Activated T-cell treated with anti-CD3 and anti-CD28 coated beads, Interleukin-2, amount 50 U/mL, for 24 hours (primary cell): ENCODE measurements around the gene TINAGL1.

Experiments used
- DNase-seq: peaks from one replicate; pipeline ENCODE4 v3.0.0-alpha.2; 2020
- H3K27ac Mint-ChIP-seq: 2 replicates; pipeline ENCODE4 v1.8.0; 2020; ENCODE audit warnings: mild to moderate bottlenecking, mixed read lengths
- H3K27me3 Mint-ChIP-seq: 2 replicates; pipeline ENCODE4 v1.8.0; 2020; ENCODE audit warnings: mixed read lengths
- H3K36me3 Mint-ChIP-seq: 2 replicates; pipeline ENCODE4 v1.8.0; 2020; ENCODE audit warnings: low read depth, mixed read lengths
- H3K4me1 Mint-ChIP-seq: 2 replicates; pipeline ENCODE4 v1.8.0; 2020; ENCODE audit warnings: low read depth, mixed read lengths
- H3K4me3 Mint-ChIP-seq: 2 replicates; pipeline ENCODE4 v1.8.0; 2020; ENCODE audit warnings: mild to moderate bottlenecking, moderate library complexity, mixed read lengths
- H3K9me3 Mint-ChIP-seq: 2 replicates; pipeline ENCODE4 v1.8.0; 2020; ENCODE audit warnings: mixed read lengths

TINAGL1 gene, protein sequence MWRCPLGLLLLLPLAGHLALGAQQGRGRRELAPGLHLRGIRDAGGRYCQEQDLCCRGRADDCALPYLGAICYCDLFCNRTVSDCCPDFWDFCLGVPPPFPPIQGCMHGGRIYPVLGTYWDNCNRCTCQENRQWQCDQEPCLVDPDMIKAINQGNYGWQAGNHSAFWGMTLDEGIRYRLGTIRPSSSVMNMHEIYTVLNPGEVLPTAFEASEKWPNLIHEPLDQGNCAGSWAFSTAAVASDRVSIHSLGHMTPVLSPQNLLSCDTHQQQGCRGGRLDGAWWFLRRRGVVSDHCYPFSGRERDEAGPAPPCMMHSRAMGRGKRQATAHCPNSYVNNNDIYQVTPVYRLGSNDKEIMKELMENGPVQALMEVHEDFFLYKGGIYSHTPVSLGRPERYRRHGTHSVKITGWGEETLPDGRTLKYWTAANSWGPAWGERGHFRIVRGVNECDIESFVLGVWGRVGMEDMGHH

DNA sequence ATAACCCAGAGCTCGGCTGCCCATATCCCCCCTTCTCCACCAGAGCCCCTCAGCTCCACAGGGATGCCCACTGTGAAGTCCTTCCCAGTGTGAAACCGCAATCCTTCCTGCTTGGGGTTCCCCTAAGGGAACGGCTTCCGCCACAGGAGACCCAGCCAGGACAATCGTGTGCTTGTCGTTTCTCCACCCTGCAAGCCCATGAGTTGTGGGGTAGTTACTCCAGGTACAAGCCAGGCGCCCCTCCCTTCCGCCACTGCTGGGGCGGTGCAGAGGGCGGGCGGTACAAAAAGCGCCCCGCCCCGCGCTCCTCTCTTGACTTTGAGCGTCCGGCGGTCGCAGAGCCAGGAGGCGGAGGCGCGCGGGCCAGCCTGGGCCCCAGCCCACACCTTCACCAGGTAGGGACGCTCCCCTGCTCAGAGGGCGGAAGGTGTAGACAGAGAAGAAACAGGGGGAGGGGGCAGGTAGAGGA, at the start of gene TINAGL1:
Gene TINAGL1, plus strand, starts transcription at position 315 of the 469 bp plus-strand sequence. CDS start 634 bp downstream, outside the sequence.
- no peaks in the 10 kb centered on the region for H3K9me3 Mint-ChIP-seq
- no peaks in the 10 kb centered on the region for H3K36me3 Mint-ChIP-seq
- no peak for DNase-seq

GRCh38 chr1:31529999-31530684, 46.2 kb upstream of the TINAGL1 start:
- Mint-ChIP-seq H3K4me1 (peaks cover 5% of the 10 kb centered on the region), H3K27me3 (peaks cover 15% of the 10 kb centered on the region), H3K27ac (no peak overlapping the region), H3K36me3 (no peaks in the 10 kb centered on the region), H3K9me3 (no peaks in the 10 kb centered on the region), H3K4me3 (no peak overlapping the region)
- DNase-seq: no peak

More for the DNA sequence above, at the start of gene TINAGL1:
- H3K4me1 Mint-ChIP-seq: peaks cover 5% of the 10 kb centered on the region
- H3K27ac Mint-ChIP-seq: no peak within 1 kb of the TSS
- peaks cover 25% of the 10 kb centered on the region for H3K27me3 Mint-ChIP-seq
- no peak within 1 kb of the TSS for H3K4me3 Mint-ChIP-seq

DNA sequence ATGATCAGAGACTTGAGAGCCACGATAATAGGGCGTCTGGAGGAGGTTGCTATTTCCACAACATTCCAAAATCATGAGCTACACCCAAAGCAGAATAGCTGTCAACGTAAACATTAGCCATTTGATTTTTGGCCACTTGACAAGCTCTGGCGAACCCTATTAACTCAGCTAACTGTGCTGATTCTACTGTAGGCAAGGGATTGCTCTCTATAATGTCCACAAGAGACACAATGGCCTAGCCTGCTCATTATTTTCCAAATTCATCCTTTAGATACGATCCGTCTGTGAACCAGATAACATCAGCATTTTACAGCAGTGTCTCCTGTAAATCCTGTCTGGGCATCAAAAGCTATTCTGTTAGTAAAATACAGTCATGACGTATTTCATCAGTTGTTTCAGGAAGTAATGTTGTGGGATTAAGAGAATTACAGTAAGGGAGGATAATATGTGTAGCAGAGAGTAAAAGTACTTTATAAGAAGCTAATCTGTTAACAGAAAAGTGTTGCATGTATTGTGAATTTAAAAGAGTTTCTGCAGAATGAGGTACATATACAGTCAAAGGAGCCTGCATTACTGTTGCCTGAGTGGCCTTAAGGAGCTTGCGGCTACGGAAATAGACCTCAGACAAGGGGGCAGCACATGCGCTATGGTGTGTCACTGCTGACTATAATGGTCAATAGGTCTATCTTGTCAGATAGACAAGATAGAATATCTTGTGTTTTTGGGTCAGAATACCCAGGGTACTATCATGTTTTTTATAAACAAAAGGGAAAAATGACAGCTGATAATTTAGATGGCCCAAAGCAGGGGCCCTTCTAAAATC, 44.9 kb upstream of the TINAGL1 start:
- peaks cover 17% of the 10 kb centered on the region for H3K4me1 Mint-ChIP-seq
- H3K9me3 Mint-ChIP-seq: no peaks in the 10 kb centered on the region
- DNase-seq: no peak
- no peak overlapping the region for H3K27ac Mint-ChIP-seq
- H3K4me3 Mint-ChIP-seq: no peak overlapping the region
- no peaks in the 10 kb centered on the region for H3K36me3 Mint-ChIP-seq
- H3K27me3 Mint-ChIP-seq: peaks cover 27% of the 10 kb centered on the region

- Mint-ChIP-seq H3K27me3 (peaks cover 28% of the 10 kb centered on the region), H3K9me3 (no peaks in the 10 kb centered on the region), H3K27ac (no peak overlapping the region), H3K4me3 (no peak overlapping the region), H3K4me1 (peaks cover 19% of the 10 kb centered on the region), H3K36me3 (no peaks in the 10 kb centered on the region)
- DNase-seq: no peak
Measured at GRCh38 chr1:31532173-31532572, 44.1 kb upstream of the TINAGL1 start.

- no peak for DNase-seq
- peak overlapping the region; percentile 69 for H3K27ac Mint-ChIP-seq
- H3K4me1 Mint-ChIP-seq: peaks cover 19% of the 10 kb centered on the region
- peaks cover 28% of the 10 kb centered on the region for H3K27me3 Mint-ChIP-seq
- H3K9me3 Mint-ChIP-seq: no peaks in the 10 kb centered on the region
- H3K4me3 Mint-ChIP-seq: peak overlapping the region; percentile 56
- no peaks in the 10 kb centered on the region for H3K36me3 Mint-ChIP-seq
Measured at GRCh38 chr1:31535561-31535960, 40.8 kb upstream of the TINAGL1 start.

- no peak for DNase-seq
- Mint-ChIP-seq H3K27ac (no peak overlapping the region), H3K36me3 (no peaks in the 10 kb centered on the region), H3K27me3 (peaks cover 19% of the 10 kb centered on the region), H3K4me3 (no peak overlapping the region), H3K4me1 (peaks cover 19% of the 10 kb centered on the region), H3K9me3 (no peaks in the 10 kb centered on the region)
Measured at GRCh38 chr1:31539329-31539728, 37.0 kb upstream of the TINAGL1 start.

GRCh38 chr1:31541194-31541593, 35.1 kb upstream of the TINAGL1 start:
- H3K36me3 Mint-ChIP-seq: no peaks in the 10 kb centered on the region
- H3K27ac Mint-ChIP-seq: no peak overlapping the region
- H3K4me3 Mint-ChIP-seq: no peak overlapping the region
- DNase-seq: no peak
- no peaks in the 10 kb centered on the region for H3K9me3 Mint-ChIP-seq
- H3K4me1 Mint-ChIP-seq: peaks cover 3% of the 10 kb centered on the region
- peaks cover 3% of the 10 kb centered on the region for H3K27me3 Mint-ChIP-seq

DNA sequence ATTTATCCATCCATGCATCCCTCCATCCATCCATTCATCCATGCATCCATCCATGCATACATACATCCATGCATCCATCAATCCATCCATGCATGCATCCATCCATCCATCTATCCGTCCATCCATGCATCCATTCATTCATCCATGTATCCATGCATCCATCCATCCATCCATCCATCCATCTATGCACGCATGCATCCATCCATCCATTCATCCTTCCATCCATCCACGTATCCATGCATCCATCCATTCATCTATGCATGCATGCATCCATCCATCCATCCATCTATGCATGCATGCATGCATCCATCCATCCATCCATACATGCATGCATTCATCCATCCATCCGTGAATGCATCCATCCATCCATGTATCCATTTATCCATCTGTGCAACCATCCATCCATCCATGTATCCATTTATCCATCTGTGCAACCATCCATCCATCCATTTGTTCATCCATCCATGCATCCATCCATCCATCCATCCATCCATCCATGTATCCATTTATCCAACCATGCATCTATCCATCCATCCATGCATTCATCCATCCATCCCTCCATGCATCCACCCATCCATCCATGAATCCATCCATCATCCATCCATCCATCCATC, 30.3 kb upstream of the TINAGL1 start:
- Mint-ChIP-seq H3K4me3 (no peak overlapping the region), H3K4me1 (peaks cover 14% of the 10 kb centered on the region), H3K9me3 (no peaks in the 10 kb centered on the region), H3K27ac (no peak overlapping the region), H3K27me3 (peaks cover 16% of the 10 kb centered on the region), H3K36me3 (no peaks in the 10 kb centered on the region)
- no peak for DNase-seq

DNA sequence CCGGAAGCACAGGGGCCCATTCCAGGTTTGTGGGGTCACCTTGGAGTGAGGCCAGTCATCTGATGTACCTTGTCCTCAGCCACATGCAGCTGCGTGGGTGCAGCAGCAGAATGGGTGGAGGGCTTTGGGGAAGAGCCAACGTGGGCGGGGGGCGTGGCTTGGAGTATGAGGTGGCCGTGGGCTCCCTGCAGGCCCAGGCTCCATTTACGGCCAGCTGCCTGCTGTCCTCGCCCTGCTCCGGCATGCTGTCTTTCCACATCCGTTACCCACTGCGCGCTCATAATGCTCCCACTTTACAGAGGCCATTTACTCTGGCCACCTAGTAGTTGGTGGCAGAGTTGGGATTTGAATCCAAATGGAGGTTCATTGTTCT, 27.8 kb upstream of the TINAGL1 start:
- H3K9me3 Mint-ChIP-seq: no peaks in the 10 kb centered on the region
- no peak overlapping the region for H3K27ac Mint-ChIP-seq
- H3K4me1 Mint-ChIP-seq: peaks cover 14% of the 10 kb centered on the region
- H3K36me3 Mint-ChIP-seq: no peaks in the 10 kb centered on the region
- H3K4me3 Mint-ChIP-seq: no peak overlapping the region
- peaks cover 19% of the 10 kb centered on the region for H3K27me3 Mint-ChIP-seq
- no peak for DNase-seq

DNA sequence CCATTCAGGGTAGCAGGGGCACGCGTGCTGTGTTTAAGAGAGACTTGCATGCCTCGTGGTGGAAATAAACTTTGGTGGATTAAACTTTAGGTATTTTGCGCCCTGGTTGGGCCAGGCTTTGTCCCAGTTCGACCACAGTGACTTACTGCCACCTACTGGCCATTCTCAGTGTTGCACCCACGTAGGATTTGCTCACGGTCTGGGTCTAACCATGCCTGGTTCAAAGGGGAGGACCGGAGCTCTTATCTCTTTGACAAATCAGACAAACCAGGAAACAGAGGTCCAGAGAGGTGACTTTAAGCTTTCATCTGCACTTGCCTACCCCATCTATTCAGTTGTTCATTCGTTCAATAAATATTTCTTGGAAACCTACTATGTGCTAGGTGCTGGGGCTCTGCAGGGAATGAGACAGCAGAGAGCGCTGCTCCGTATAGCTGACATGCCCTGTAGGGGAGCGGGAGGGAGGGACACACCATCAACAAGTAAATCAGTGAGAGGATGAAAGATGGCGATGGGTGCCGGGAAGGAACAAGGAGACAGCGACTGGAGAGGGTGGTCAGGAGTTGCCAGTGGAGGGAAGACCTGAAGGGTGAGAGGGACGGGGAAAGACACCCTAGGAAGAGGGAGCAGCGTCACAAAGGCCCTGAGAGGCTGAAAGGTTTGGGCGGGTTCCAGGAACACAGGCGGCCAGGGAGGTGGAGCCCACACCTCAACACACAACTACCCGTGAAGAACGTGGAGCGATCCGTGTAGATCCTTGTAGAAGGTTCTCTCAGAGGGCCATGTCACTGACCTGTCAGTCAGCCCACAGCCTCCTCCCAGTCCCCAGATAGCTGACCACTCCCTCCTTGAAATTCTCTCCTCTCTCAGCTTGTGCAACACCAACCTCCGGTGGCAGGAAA, 27.2 kb upstream of the TINAGL1 start:
- Mint-ChIP-seq H3K9me3 (no peaks in the 10 kb centered on the region), H3K27me3 (peaks cover 19% of the 10 kb centered on the region), H3K27ac (peak overlapping the region; percentile 28), H3K36me3 (no peaks in the 10 kb centered on the region), H3K4me1 (peaks cover 14% of the 10 kb centered on the region), H3K4me3 (peak overlapping the region; percentile 48)
- DNase-seq: peak; percentile 93

- H3K27ac Mint-ChIP-seq: no peak overlapping the region
- H3K4me1 Mint-ChIP-seq: peaks cover 14% of the 10 kb centered on the region
- H3K36me3 Mint-ChIP-seq: no peaks in the 10 kb centered on the region
- H3K27me3 Mint-ChIP-seq: peaks cover 19% of the 10 kb centered on the region
- peak overlapping the region; percentile 48 for H3K4me3 Mint-ChIP-seq
- no peaks in the 10 kb centered on the region for H3K9me3 Mint-ChIP-seq
- no peak for DNase-seq
Measured at GRCh38 chr1:31549809-31550620, 26.3 kb upstream of the TINAGL1 start.

GRCh38 chr1:31551208-31551607, 25.1 kb upstream of the TINAGL1 start:
- H3K27me3 Mint-ChIP-seq: peaks cover 19% of the 10 kb centered on the region
- no peak for DNase-seq
- H3K4me3 Mint-ChIP-seq: no peak overlapping the region
- no peaks in the 10 kb centered on the region for H3K9me3 Mint-ChIP-seq
- H3K4me1 Mint-ChIP-seq: peaks cover 14% of the 10 kb centered on the region
- no peak overlapping the region for H3K27ac Mint-ChIP-seq
- no peaks in the 10 kb centered on the region for H3K36me3 Mint-ChIP-seq

DNA sequence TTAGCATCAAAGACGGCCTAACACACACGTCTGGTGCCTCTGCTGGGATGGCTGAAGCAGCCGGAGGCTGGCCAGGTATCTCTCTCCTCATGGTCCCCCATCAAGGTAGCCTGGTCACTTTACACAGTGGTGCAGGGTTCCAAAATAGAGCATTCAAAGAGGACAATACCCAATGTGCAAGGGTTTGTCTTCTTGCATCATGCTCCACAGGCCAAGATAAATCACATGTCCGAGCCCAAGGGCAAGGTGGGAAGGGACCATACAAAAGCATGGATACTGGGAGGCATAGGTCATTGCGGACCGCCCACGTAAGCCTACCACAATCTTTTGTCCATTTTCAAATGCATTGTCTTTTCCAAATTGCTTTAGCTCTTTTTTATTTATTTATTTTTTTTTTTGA, 23.8 kb upstream of the TINAGL1 start:
- no peak overlapping the region for H3K4me3 Mint-ChIP-seq
- H3K9me3 Mint-ChIP-seq: no peaks in the 10 kb centered on the region
- no peak overlapping the region for H3K27ac Mint-ChIP-seq
- no peaks in the 10 kb centered on the region for H3K36me3 Mint-ChIP-seq
- DNase-seq: no peak
- H3K27me3 Mint-ChIP-seq: peaks cover 19% of the 10 kb centered on the region
- H3K4me1 Mint-ChIP-seq: peaks cover 14% of the 10 kb centered on the region
